ENCODE results near the gene PLGRKT.
"Not testable (repeated sequence)": the region's sequence is repeated elsewhere in the genome, so short reads cannot be mapped to it uniquely, and the experiment has no call there.

The PLGRKT gene

GRCh38 chr9:5395428-5395827 lies 42.3 kb downstream of the PLGRKT start:
- H4K20me1 ChIP-seq (ENCODE audit: control insufficient read depth, insufficient read depth, low read depth, low read length): no peaks in the 10 kb centered on the region
- H3K9me2 ChIP-seq (replicated peaks; ENCODE audit: control insufficient read depth, low read length): no peaks in the 10 kb centered on the region
- TF ChIP-seq CTCF (IDR thresholded peaks at IDR 0.05; ENCODE audit: low read depth, low read length, poor library complexity, severe bottlenecking) (no peak), EZH2phosphoT487 (IDR thresholded peaks at IDR 0.05; ENCODE audit: borderline replicate concordance, low read length) (no peak)
- H3K27ac ChIP-seq (ENCODE audit: low read depth, low read length): no peak overlapping the region
- H3K27me3 ChIP-seq (ENCODE audit: control insufficient read depth, low read length): no peaks in the 10 kb centered on the region
- H3F3A ChIP-seq (ENCODE audit: control insufficient read depth, insufficient read depth): no peaks in the 10 kb centered on the region
- no peaks in the 10 kb centered on the region for H3K79me2 ChIP-seq (ENCODE audit: control insufficient read depth, low read length)
- no peaks in the 10 kb centered on the region for H3K36me3 ChIP-seq (ENCODE audit: control insufficient read depth, low read length)
- H3K9me3 ChIP-seq (ENCODE audit: control insufficient read depth, insufficient read depth, low read length): no peaks in the 10 kb centered on the region
- no peak overlapping the region for H3K4me3 ChIP-seq (ENCODE audit: low read length)
- no peaks in the 10 kb centered on the region for H3K4me1 ChIP-seq (ENCODE audit: control insufficient read depth, low read length)
- no peak overlapping the region for H3K4me2 ChIP-seq (ENCODE audit: low read length)

- H3K27ac ChIP-seq (ENCODE audit: low read depth, low read length); H3K9me2 ChIP-seq (replicated peaks; ENCODE audit: control insufficient read depth, low read length); H3K4me3 ChIP-seq (ENCODE audit: low read length); H3K27me3 ChIP-seq (ENCODE audit: control insufficient read depth, low read length); H3K4me2 ChIP-seq (ENCODE audit: low read length); H3F3A ChIP-seq (ENCODE audit: control insufficient read depth, insufficient read depth); H3K9me3 ChIP-seq (ENCODE audit: control insufficient read depth, insufficient read depth, low read length); H4K20me1 ChIP-seq (ENCODE audit: control insufficient read depth, insufficient read depth, low read depth, low read length); H3K4me1 ChIP-seq (ENCODE audit: control insufficient read depth, low read length); H3K79me2 ChIP-seq (ENCODE audit: control insufficient read depth, low read length); H3K36me3 ChIP-seq (ENCODE audit: control insufficient read depth, low read length): not testable (repeated sequence)
Observed at GRCh38 chr9:5393976-5394375, 43.7 kb downstream of the PLGRKT start.

- no peaks in the 10 kb centered on the region for H3K9me3 ChIP-seq (ENCODE audit: control insufficient read depth, insufficient read depth, low read length)
- no peaks in the 10 kb centered on the region for H3K4me1 ChIP-seq (ENCODE audit: control insufficient read depth, low read length)
- H3K27me3 ChIP-seq (ENCODE audit: control insufficient read depth, low read length): no peaks in the 10 kb centered on the region
- H3K9me2 ChIP-seq (replicated peaks; ENCODE audit: control insufficient read depth, low read length): no peaks in the 10 kb centered on the region
- no peak overlapping the region for H3K27ac ChIP-seq (ENCODE audit: low read depth, low read length)
- no peak overlapping the region for H3K4me2 ChIP-seq (ENCODE audit: low read length)
- no peaks in the 10 kb centered on the region for H3K36me3 ChIP-seq (ENCODE audit: control insufficient read depth, low read length)
- H3K4me3 ChIP-seq (ENCODE audit: low read length): no peak overlapping the region
- no peaks in the 10 kb centered on the region for H4K20me1 ChIP-seq (ENCODE audit: control insufficient read depth, insufficient read depth, low read depth, low read length)
- no peaks in the 10 kb centered on the region for H3F3A ChIP-seq (ENCODE audit: control insufficient read depth, insufficient read depth)
- H3K79me2 ChIP-seq (ENCODE audit: control insufficient read depth, low read length): no peaks in the 10 kb centered on the region
- TF ChIP-seq EZH2phosphoT487 (IDR thresholded peaks at IDR 0.05; ENCODE audit: borderline replicate concordance, low read length): no peak
- no peak for TF ChIP-seq CTCF (IDR thresholded peaks at IDR 0.05; ENCODE audit: low read depth, low read length, poor library complexity, severe bottlenecking)
Observed at GRCh38 chr9:5393497-5393896, 44.2 kb downstream of the PLGRKT start.

- Histone ChIP-seq H3K4me2 (ENCODE audit: low read length) (no peak overlapping the region), H3F3A (ENCODE audit: control insufficient read depth, insufficient read depth) (no peaks in the 10 kb centered on the region), H3K4me3 (ENCODE audit: low read length) (no peak overlapping the region), H3K36me3 (ENCODE audit: control insufficient read depth, low read length) (no peaks in the 10 kb centered on the region), H3K27ac (ENCODE audit: low read depth, low read length) (no peak overlapping the region), H3K79me2 (ENCODE audit: control insufficient read depth, low read length) (no peaks in the 10 kb centered on the region), H3K27me3 (ENCODE audit: control insufficient read depth, low read length) (no peaks in the 10 kb centered on the region), H4K20me1 (ENCODE audit: control insufficient read depth, insufficient read depth, low read depth, low read length) (no peaks in the 10 kb centered on the region), H3K9me3 (ENCODE audit: control insufficient read depth, insufficient read depth, low read length) (no peaks in the 10 kb centered on the region), H3K4me1 (ENCODE audit: control insufficient read depth, low read length) (no peaks in the 10 kb centered on the region), H3K9me2 (replicated peaks; ENCODE audit: control insufficient read depth, low read length) (no peaks in the 10 kb centered on the region)
- TF ChIP-seq CTCF (IDR thresholded peaks at IDR 0.05; ENCODE audit: low read depth, low read length, poor library complexity, severe bottlenecking) (no peak), EZH2phosphoT487 (IDR thresholded peaks at IDR 0.05; ENCODE audit: borderline replicate concordance, low read length) (no peak)
Observed at GRCh38 chr9:5392285-5392684, 45.4 kb downstream of the PLGRKT start.

All from DOHH2 (cell line).